Measurements from ENCODE around the gene TMEM202. TPM values are rescaled to one million over a fixed set of nuclear protein-coding genes. Genes with fewer than 3 reads are reported as not detected.
A peak's percentile ranks its signal among the peaks of the same experiment; 100 is the strongest.

TMEM202 gene
- total RNA-seq, 2 experiments from 2014 or later: not detected

DNA sequence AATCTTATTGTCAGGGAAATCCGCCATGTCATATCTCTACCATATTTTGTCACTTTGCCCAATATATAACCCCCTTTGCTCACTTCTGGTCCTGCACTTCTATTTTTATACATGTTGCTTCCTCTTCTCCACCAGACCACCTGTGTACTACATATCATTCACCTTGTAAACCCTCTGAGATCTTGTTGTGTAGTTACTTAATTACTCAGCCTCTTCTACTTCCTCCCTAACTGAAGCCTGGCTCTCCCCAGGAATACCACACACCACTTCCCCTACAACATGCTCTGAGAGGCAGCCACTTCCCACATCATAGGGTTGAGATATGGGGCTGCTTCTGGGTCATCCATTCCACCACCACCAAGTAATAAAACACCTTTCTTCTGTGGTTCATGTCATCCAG lies 32.3 kb upstream of the TMEM202 start:
- no peaks in the 10 kb centered on the region for H4K20me1 ChIP-seq (ENCODE audit: insufficient read depth, low read length)

DNA sequence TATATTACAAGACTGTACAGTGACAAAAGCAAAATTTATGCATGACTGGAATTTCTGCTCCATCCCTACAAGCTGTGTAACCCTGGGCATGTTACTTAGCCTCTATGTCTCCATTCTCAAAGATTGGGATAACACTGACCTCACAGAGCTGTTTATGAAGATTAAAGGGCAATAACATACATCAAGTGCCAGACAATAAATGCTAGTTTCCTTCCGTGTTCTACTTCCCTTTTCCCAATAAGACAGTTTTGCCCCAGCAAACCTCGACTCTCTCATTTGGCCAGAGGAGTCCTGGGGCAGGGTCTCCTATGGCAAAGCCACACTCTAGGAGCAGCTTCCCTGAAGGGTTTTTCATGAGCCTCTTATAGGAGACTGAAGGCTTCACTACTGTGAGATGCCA lies 29.8 kb upstream of the TMEM202 start:
- H3K9me2 ChIP-seq (ENCODE audit: insufficient read depth, low read length): no peaks in the 10 kb centered on the region
- peaks cover 16% of the 10 kb centered on the region for H3K4me1 ChIP-seq (ENCODE audit: insufficient read depth, low read length, poor library complexity, severe bottlenecking)
- peaks cover 31% of the 10 kb centered on the region for H3K36me3 ChIP-seq (ENCODE audit: insufficient read depth, low read length)
- TF ChIP-seq, protein P1, sequence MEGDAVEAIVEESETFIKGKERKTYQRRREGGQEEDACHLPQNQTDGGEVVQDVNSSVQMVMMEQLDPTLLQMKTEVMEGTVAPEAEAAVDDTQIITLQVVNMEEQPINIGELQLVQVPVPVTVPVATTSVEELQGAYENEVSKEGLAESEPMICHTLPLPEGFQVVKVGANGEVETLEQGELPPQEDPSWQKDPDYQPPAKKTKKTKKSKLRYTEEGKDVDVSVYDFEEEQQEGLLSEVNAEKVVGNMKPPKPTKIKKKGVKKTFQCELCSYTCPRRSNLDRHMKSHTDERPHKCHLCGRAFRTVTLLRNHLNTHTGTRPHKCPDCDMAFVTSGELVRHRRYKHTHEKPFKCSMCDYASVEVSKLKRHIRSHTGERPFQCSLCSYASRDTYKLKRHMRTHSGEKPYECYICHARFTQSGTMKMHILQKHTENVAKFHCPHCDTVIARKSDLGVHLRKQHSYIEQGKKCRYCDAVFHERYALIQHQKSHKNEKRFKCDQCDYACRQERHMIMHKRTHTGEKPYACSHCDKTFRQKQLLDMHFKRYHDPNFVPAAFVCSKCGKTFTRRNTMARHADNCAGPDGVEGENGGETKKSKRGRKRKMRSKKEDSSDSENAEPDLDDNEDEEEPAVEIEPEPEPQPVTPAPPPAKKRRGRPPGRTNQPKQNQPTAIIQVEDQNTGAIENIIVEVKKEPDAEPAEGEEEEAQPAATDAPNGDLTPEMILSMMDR (conservative IDR thresholded peaks at IDR 0.05; ENCODE audit: low read length): no peak
- TF ChIP-seq EZH2phosphoT487 (IDR thresholded peaks at IDR 0.05; ENCODE audit: borderline replicate concordance, low read depth, low read length): no peak
- ChIA-PET CTCF (ENCODE audit: unreplicated experiment) (no interaction called here), POLR2A (interaction anchor here (1.2 kb wide), 1 partner anchor 14 kb away, joined by 3 read pairs; no protein-coding TSS in a partner anchor)
- H2AFZ ChIP-seq (ENCODE audit: low read length): no peak overlapping the region
- no peak for DNase-seq (ENCODE audit: low spot score)
- intact Hi-C loops (cut with micrococcal nuclease; ENCODE audit: unreplicated experiment): no loop called here
- no peaks in the 10 kb centered on the region for H3K9me3 ChIP-seq (ENCODE audit: low read length)
- H4K20me1 ChIP-seq (ENCODE audit: insufficient read depth, low read length): no peaks in the 10 kb centered on the region
- no peak overlapping the region for H3K4me3 ChIP-seq (ENCODE audit: low read depth, low read length, poor library complexity, severe bottlenecking)
- H3K4me2 ChIP-seq (ENCODE audit: low read length): no peak overlapping the region
- no TSS peak for BruUV-seq (replicated peaks)
- H3K79me2 ChIP-seq (ENCODE audit: insufficient read depth, low read depth, low read length): 0 out of 2 replicates have a peak, but pooled peaks cover 5% of the 10 kb centered on the region
- H3K27ac ChIP-seq (ENCODE audit: low read depth, low read length, poor library complexity, severe bottlenecking): no peak overlapping the region

More for the DNA sequence above, 32.3 kb upstream of the TMEM202 start:
- TF ChIP-seq, protein P1 (conservative IDR thresholded peaks at IDR 0.05; ENCODE audit: low read length): no peak
- TF ChIP-seq EZH2phosphoT487 (IDR thresholded peaks at IDR 0.05; ENCODE audit: borderline replicate concordance, low read depth, low read length): no peak
- peaks cover 12% of the 10 kb centered on the region for H3K4me1 ChIP-seq (ENCODE audit: insufficient read depth, low read length, poor library complexity, severe bottlenecking)
- BruUV-seq (replicated peaks): no TSS peak
- peaks cover 31% of the 10 kb centered on the region for H3K36me3 ChIP-seq (ENCODE audit: insufficient read depth, low read length)
- peak; percentile 23 for DNase-seq (ENCODE audit: low spot score)
- H3K4me3 ChIP-seq (ENCODE audit: low read depth, low read length, poor library complexity, severe bottlenecking): no peak overlapping the region
- H3K9me3 ChIP-seq (ENCODE audit: low read length): no peaks in the 10 kb centered on the region
- peak overlapping the region; percentile 24 for H3K4me2 ChIP-seq (ENCODE audit: low read length)
- H2AFZ ChIP-seq (ENCODE audit: low read length): no peak overlapping the region
- H3K27ac ChIP-seq (ENCODE audit: low read depth, low read length, poor library complexity, severe bottlenecking): peak overlapping the region; percentile 14
- POLR2A ChIA-PET: interaction anchor here (0.7 kb wide), 3 partner anchors 14 to 152 kb away, joined by 3 to 5 read pairs (median 4); no protein-coding TSS in a partner anchor
- H3K79me2 ChIP-seq (ENCODE audit: insufficient read depth, low read depth, low read length): no peaks in the 10 kb centered on the region
- intact Hi-C loops (cut with micrococcal nuclease; ENCODE audit: unreplicated experiment): no loop called here
- CTCF ChIA-PET (ENCODE audit: unreplicated experiment): no interaction called here
- H3K9me2 ChIP-seq (ENCODE audit: insufficient read depth, low read length): no peaks in the 10 kb centered on the region

DNA sequence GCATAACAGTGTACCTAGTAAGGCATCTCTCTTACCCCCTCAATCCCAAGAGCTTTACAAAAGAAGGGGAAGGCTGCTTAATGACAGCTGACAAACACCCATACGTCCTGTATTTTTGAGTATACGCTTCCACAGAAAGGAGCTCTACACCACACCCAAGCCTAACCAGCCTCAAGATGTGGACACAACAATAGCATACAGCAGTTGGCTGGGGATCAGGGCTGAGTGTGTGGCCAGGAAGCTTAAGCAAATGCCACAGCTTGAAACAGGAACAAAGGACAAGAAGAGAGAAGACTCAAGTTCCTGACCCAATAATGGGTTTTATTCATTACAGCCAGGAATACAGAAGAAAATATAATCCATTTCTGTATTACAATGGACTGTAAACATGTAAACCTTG lies 29.2 kb upstream of the TMEM202 start:
- TF ChIP-seq, protein P1 (conservative IDR thresholded peaks at IDR 0.05; ENCODE audit: low read length): no peak
- no peak for TF ChIP-seq EZH2phosphoT487 (IDR thresholded peaks at IDR 0.05; ENCODE audit: borderline replicate concordance, low read depth, low read length)
- CTCF ChIA-PET (ENCODE audit: unreplicated experiment): no interaction called here
- Histone ChIP-seq H3K4me3 (ENCODE audit: low read depth, low read length, poor library complexity, severe bottlenecking) (no peak overlapping the region), H3K36me3 (ENCODE audit: insufficient read depth, low read length) (peaks cover 31% of the 10 kb centered on the region), H4K20me1 (ENCODE audit: insufficient read depth, low read length) (no peaks in the 10 kb centered on the region), H3K4me1 (ENCODE audit: insufficient read depth, low read length, poor library complexity, severe bottlenecking) (peaks cover 16% of the 10 kb centered on the region), H3K79me2 (ENCODE audit: insufficient read depth, low read depth, low read length) (peaks cover 5% of the 10 kb centered on the region; the same call in 1 of the 2 replicates), H3K9me3 (ENCODE audit: low read length) (no peaks in the 10 kb centered on the region), H3K4me2 (ENCODE audit: low read length) (no peak overlapping the region), H2AFZ (ENCODE audit: low read length) (no peak overlapping the region), H3K9me2 (ENCODE audit: insufficient read depth, low read length) (no peaks in the 10 kb centered on the region), H3K27ac (ENCODE audit: low read depth, low read length, poor library complexity, severe bottlenecking) (no peak overlapping the region)
- POLR2A ChIA-PET: interaction anchor here (0.5 to 1.2 kb wide), 2 partner anchors 13 to 220 kb away, joined by 3 read pairs; no protein-coding TSS in a partner anchor
- intact Hi-C loops (cut with micrococcal nuclease; ENCODE audit: unreplicated experiment): no loop called here
- DNase-seq (ENCODE audit: low spot score): no peak
- no TSS peak for BruUV-seq (replicated peaks)
